Stimulated activated CD4-positive, alpha-beta T cell treated with anti-CD3 and anti-CD28 coated beads, Interleukin-1b, Interleukin-23, amount 100 ng/mL, for 4 hours (primary cell): ENCODE data around the gene EIF4EBP3.

Experiments used
- DNase-seq, 2 donors: peaks; one replicate each; pipeline ENCODE4 v3.0.0-alpha.2; 2020; ENCODE audit warnings: low read depth in 2 of 2

Gene EIF4EBP3

GRCh38 chr5:140557136-140557805, 9.8 kb downstream of the EIF4EBP3 start, which contains the start of gene SRA1:
TSS of gene SRA1 (minus strand) at chr5:140557473. CDS start at chr5:140557452, 21 bp downstream.
- peak; percentile 63 to 80 for DNase-seq

- DNase-seq = no peak
Measured at GRCh38 chr5:140557965-140558364, 10.5 kb downstream of the EIF4EBP3 start.

- no peak for DNase-seq
Measured at GRCh38 chr5:140558542-140558941, 11.1 kb downstream of the EIF4EBP3 start.

DNA sequence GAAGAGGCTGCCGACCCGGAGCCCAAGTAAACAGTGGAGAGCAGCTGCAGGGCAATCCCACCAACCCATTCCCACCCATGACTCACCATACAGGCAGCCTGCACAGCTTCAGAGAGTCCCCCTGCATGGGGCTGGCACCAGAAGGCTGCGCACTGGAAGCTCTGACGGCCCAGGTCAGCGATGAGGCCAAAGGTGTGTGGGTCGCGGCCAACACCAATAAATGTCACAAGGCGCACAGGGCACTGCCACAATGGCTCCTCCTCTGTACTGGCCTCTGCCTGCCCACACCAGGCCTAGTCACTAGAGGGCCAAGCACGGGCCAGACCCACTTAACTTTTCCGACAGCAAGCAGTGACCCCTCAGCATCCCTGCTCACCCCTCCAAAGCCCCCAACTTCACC, 12.8 kb downstream of the EIF4EBP3 start:
- no peak for DNase-seq

DNA sequence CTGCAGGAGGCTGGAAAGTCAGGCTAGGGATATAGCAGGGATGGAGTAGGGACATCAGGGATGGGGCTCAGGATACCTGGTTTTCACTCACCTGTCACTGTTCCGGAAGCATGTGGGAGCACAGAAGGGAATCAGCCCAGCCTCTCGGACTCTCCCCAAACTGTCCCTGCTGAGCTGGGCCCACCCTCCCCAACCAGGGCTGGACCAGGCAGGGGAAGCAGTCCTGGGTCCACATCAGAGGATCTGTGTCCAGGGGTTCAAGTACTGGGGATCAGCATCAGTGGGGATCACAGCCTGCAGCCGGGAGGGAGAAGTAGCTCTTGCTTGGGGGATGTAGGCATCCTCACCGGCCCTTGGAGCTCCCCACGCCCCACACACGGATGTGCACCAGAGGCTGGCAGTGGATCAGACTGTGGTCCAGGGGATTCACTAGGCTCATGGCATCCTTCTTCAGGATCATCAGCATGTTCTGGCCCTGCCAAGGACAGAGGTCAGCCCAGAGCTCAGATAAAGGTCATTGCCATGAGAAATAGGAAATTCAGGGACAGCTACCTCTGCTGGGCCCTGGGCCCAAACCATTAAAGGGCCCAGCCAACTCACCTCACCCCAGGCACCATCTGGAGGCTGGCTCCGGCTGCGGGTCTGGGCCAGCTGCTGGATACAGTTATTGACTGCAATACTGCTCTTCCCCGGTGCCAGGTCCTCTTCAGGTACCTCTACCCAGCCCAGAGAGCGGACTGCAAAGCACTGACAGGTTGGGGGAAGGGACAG, 14.5 kb downstream of the EIF4EBP3 start:
- no peak for DNase-seq

GRCh38 chr5:140563596-140563995, 16.1 kb downstream of the EIF4EBP3 start:
- DNase-seq = no peak

DNA sequence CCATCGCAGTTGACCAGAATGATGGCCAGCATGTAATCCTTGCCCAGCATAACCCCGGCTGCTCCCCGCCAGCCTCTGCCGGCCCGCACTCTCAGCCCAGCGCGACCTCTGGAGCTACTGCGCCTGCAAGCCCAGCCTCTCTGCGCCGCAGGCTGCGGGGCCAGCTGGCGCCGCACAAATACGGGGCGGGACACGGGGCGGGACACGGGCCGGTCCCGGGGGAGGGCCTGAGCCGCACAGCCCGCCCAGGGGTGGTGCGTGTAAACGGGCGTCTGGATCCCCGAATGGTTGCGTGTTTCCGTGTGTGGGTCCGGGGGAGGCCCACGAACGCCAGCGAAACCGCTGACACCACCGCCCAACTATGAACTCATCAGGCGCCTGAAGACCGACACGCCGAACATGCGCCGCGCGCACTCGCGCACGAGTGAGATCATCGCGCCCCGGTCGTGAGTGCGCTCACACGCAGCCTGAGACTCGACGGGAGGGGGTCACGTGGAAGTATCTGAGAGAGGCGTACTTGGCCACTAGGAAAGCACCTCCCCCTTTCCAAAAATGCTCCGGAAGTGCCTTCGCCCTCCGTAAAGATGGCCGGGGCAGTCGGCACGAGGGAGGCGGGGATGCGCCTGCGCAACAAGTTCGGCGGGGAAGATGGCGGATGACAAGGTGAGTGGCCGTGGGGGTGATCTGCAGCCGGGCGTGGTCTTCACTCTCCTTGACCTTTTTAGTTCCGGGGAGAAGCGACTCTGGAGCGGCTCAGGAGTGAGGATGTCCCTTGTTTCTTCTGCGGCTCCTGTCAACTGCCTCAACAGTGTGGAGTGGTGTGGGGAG, 16.9 kb downstream of the EIF4EBP3 start, which contains the start of the genes APBB3 and SLC35A4:
TSS of gene APBB3 (minus strand) at position 403 of the 828 bp plus-strand sequence. CDS start at position 50, 353 bp downstream.
TSS of gene SLC35A4 (plus strand) at position 633 of the 828 bp plus-strand sequence. CDS start 2,342 bp downstream, outside the sequence.
- DNase-seq = peak; percentile 89 to 95

DNA sequence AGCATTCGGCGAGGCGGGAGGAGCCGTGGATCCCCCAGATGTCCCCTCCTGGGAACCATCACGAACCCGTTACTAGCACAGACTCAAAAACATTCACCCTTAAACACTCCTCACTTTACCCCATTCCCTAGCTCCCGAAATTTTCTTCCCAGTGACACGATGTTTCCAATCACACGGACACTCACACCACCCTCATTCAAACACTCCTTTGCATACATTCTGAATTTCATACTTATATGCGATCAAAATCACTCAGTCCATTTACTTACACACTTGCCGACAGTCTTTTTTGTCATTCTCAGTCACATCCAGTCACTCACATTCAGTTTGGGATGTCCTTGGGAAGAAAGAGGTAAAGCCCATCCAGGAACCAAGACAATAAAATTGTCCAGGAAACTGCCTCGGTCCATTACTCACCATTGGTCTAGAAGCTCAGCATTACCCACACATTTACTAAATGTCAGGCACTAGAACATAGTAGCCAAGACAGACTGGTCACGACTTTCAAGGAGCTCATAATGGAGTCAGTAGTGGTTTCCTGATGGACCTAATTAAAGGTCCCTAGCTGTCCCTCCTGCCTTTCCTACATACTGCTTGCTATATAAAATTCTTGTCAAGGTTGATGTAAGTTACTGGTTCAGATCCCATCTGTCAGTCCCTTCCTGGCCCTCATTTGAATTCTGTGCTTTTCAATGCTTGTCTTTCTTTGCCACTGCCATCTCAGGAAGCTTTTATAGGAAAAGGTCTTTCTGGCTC, 17.7 kb downstream of the EIF4EBP3 start:
- no peak for DNase-seq

GRCh38 chr5:140565780-140566095, 18.3 kb downstream of the EIF4EBP3 start:
- DNase-seq = no peak

- DNase-seq = no peak
Measured at GRCh38 chr5:140566665-140567064, 19.2 kb downstream of the EIF4EBP3 start.

DNA sequence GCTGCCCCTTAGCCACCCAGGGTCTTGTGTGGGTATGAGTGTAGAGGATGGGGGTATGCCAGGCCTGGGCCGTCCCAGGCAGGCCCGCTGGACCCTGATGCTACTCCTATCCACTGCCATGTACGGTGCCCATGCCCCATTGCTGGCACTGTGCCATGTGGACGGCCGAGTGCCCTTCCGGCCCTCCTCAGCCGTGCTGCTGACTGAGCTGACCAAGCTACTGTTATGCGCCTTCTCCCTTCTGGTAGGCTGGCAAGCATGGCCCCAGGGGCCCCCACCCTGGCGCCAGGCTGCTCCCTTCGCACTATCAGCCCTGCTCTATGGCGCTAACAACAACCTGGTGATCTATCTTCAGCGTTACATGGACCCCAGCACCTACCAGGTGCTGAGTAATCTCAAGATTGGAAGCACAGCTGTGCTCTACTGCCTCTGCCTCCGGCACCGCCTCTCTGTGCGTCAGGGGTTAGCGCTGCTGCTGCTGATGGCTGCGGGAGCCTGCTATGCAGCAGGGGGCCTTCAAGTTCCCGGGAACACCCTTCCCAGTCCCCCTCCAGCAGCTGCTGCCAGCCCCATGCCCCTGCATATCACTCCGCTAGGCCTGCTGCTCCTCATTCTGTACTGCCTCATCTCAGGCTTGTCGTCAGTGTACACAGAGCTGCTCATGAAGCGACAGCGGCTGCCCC, 19.8 kb downstream of the EIF4EBP3 start:
- no peak for DNase-seq

DNA sequence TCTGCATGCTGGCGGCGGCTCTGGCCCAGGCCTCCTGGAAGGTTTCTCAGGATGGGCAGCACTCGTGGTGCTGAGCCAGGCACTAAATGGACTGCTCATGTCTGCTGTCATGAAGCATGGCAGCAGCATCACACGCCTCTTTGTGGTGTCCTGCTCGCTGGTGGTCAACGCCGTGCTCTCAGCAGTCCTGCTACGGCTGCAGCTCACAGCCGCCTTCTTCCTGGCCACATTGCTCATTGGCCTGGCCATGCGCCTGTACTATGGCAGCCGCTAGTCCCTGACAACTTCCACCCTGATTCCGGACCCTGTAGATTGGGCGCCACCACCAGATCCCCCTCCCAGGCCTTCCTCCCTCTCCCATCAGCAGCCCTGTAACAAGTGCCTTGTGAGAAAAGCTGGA, 20.4 kb downstream of the EIF4EBP3 start:
- no peak for DNase-seq

- DNase-seq = no peak
Measured at GRCh38 chr5:140568443-140569063, 21.1 kb downstream of the EIF4EBP3 start.

DNA sequence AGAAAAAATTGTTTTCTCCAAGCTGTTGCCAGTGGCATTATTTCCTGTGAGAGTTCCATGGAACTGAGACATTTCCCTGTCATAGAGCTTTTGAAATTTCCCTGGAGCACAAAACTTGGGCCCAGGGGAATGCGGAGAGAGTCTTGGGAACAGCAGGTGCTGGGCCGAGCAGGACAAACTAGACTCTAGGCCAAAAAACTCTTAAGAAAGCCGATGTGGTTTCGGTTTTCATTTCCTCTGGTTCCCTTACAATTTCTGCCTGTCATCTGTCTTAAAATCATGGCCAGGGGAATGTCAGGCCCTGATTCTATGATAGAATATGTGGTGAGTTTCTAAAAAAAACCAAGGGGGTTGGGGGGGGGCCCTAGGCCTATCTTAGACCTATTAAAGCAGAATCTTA, 21.7 kb downstream of the EIF4EBP3 start:
- DNase-seq = no peak

- DNase-seq = no peak
Measured at GRCh38 chr5:140570058-140570457, 22.6 kb downstream of the EIF4EBP3 start.

GRCh38 chr5:140570488-140570887, 23.0 kb downstream of the EIF4EBP3 start:
- no peak for DNase-seq

GRCh38 chr5:140571105-140571504, 23.6 kb downstream of the EIF4EBP3 start:
- no peak for DNase-seq

DNA sequence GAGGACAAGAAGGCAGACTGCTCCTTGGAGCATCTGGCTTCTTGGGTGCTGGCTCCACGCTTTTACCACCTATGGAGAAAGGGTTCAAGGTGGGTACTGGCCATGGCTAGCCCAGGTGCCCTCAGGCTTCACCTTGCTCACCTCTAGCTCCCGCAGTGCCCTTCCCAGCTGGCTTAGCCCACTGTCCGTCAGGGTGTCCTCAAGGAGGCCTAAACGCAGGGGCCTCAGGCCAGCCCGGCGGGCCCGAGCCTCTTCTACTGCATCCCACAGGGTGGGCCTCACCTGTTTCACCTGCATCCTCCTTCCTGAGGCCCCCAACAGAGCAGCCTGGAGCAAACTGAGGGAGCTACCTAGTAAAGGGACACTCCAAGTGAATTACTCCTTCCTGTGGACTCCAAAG, 26.2 kb downstream of the EIF4EBP3 start:
- DNase-seq = no peak

DNA sequence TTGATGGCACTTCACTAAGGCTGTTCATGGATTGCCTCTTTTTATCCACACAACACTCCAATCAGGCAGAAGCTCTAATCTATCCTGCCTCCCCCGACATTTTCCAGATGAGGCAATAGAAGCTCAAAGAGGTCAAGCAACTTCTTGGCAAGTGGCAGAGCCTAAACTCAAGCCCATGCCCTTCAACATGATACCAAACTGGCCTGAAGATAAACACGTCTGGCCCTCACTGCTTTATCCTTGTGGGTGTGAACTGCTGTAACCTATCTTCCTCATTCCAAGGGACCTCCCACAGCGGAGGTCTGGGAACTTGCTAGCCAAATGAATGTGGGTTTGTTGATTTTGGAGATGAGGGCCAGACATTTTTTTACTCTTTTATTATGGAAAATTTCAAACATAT, 26.7 kb downstream of the EIF4EBP3 start:
- no peak for DNase-seq

GRCh38 chr5:140575309-140575708, 27.8 kb downstream of the EIF4EBP3 start:
- no peak for DNase-seq
